ENCODE results near the gene ASTN2. TPM values are rescaled to one million over a fixed set of nuclear protein-coding genes. Genes with fewer than 3 reads are reported as not detected.

Gene ASTN2
- total RNA-seq, 1 donor from 2014 or later: 12.2 TPM

DNA sequence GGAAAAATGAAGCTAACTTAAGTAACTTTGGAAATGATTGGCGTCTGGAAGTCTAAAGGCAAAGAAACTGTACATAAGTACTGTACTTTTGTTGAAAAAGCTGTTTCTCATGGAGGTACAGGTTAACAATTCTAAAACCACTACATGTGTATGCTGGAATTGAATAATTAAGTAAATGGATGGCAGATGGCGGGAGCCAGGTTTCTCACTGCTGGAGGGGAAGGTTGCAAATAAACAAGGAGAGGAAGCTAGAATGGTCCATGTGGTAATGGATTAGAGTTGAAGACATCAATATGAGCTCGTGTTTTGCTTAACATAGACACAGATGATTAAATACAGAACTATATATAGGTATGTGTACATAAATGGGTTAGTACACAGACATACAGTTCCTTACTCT, 43.2 kb upstream of the ASTN2 start:
- no peak for DNase-seq (ENCODE audit: low read depth)

DNA sequence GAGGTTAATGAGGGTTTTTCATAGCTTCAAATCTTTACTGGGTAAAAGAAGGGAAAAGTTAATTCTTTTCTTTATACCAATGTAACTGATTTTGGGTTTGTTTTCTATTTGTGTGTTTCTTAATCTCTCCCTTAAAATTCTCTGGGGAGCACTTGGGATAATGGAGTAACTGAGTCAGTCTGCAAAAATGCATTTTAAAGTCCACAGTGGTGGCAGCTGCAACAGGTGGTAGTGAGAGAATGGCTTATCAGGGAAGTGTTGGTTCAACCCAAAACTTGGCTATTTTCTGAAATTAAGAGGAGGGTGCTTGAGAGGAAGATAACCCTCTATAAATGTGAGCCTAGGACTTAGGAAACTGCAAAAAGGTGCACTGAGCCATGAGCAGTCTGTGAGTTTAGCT, 39.9 kb upstream of the ASTN2 start:
- DNase-seq (ENCODE audit: low read depth): no peak
- Histone ChIP-seq H3K27me3 (ENCODE audit: control insufficient read depth, insufficient read depth, low read length) (no peaks in the 10 kb centered on the region), H3K36me3 (ENCODE audit: control insufficient read depth, insufficient read depth, low read length) (no peaks in the 10 kb centered on the region), H3K4me3 (ENCODE audit: low read depth, low read length) (no peak overlapping the region)
- TF ChIP-seq, protein P1, sequence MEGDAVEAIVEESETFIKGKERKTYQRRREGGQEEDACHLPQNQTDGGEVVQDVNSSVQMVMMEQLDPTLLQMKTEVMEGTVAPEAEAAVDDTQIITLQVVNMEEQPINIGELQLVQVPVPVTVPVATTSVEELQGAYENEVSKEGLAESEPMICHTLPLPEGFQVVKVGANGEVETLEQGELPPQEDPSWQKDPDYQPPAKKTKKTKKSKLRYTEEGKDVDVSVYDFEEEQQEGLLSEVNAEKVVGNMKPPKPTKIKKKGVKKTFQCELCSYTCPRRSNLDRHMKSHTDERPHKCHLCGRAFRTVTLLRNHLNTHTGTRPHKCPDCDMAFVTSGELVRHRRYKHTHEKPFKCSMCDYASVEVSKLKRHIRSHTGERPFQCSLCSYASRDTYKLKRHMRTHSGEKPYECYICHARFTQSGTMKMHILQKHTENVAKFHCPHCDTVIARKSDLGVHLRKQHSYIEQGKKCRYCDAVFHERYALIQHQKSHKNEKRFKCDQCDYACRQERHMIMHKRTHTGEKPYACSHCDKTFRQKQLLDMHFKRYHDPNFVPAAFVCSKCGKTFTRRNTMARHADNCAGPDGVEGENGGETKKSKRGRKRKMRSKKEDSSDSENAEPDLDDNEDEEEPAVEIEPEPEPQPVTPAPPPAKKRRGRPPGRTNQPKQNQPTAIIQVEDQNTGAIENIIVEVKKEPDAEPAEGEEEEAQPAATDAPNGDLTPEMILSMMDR (IDR thresholded peaks at IDR 0.05; ENCODE audit: insufficient read depth, low read length, poor library complexity, severe bottlenecking): no peak

More for the DNA sequence above, 43.2 kb upstream of the ASTN2 start:
- Histone ChIP-seq H3K27me3 (ENCODE audit: control insufficient read depth, insufficient read depth, low read length) (no peaks in the 10 kb centered on the region), H3K36me3 (ENCODE audit: control insufficient read depth, insufficient read depth, low read length) (no peaks in the 10 kb centered on the region), H3K4me3 (ENCODE audit: low read depth, low read length) (no peak overlapping the region)
- TF ChIP-seq, protein P1 (IDR thresholded peaks at IDR 0.05; ENCODE audit: insufficient read depth, low read length, poor library complexity, severe bottlenecking): no peak

DNA sequence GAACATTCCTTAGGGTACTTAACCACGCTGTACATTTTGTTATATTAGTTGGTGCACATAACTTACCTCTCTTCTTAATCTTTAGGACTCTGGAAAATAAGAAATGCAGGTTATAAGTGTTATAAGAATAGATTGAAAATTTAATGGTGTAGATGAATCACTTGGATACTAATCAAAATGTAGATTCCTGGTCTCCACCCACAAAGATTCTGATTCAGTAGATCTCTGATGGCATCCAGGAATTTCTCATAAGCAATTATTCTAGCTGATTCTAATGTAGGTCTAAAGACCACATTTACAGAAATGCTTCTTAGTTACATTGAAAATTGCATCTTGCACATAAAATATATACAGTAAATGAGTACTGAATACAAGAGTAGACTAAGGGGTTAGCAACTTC, 38.9 kb upstream of the ASTN2 start:
- TF ChIP-seq, protein P1 (IDR thresholded peaks at IDR 0.05; ENCODE audit: insufficient read depth, low read length, poor library complexity, severe bottlenecking): no peak
- Histone ChIP-seq H3K27me3 (ENCODE audit: control insufficient read depth, insufficient read depth, low read length) (no peaks in the 10 kb centered on the region), H3K4me3 (ENCODE audit: low read depth, low read length) (no peak overlapping the region), H3K36me3 (ENCODE audit: control insufficient read depth, insufficient read depth, low read length) (no peaks in the 10 kb centered on the region)
- DNase-seq (ENCODE audit: low read depth): no peak

DNA sequence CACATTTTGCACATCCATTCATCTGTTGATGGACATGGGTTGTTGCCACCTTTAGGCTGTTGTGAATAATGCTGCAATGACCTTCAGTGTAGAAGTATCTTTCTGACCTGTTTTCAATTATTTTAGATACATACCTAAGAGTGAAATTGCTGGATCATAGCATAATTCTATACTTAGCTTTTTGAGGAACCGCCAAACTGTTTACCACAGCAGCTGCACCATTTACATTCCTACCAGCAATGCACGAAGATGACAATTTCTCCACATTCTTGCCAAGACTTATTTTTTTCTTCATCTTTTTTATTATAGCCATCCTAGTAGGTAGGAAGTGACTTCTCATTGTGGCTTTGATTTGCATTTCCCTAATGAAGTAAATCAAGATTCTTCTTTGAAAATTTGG, 36.5 kb upstream of the ASTN2 start:
- Histone ChIP-seq H3K36me3 (ENCODE audit: control insufficient read depth, insufficient read depth, low read length) (no peaks in the 10 kb centered on the region), H3K27me3 (ENCODE audit: control insufficient read depth, insufficient read depth, low read length) (no peaks in the 10 kb centered on the region), H3K4me3 (ENCODE audit: low read depth, low read length) (no peak overlapping the region)
- TF ChIP-seq, protein P1 (IDR thresholded peaks at IDR 0.05; ENCODE audit: insufficient read depth, low read length, poor library complexity, severe bottlenecking): no peak
- no peak for DNase-seq (ENCODE audit: low read depth)

DNA sequence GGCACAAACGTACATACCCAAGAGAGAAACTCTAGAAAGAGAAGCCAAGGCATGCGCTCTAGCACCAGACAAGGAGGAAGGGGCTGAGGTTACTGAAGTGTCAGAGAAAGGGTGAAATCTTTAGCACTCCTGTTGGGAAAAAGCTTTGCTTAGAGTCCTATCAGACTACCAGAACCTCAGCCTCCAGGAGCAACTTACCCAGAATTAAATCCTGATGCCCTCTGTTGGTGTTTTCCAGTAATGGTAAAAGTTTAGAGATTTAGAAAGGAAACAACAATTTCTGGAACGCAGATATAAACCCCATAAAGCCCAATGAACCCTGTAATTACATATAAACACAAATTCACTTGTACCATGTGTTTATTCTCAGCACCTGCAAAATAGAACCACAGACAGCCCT, 33.2 kb upstream of the ASTN2 start:
- Histone ChIP-seq H3K27me3 (ENCODE audit: control insufficient read depth, insufficient read depth, low read length) (no peaks in the 10 kb centered on the region), H3K4me3 (ENCODE audit: low read depth, low read length) (no peak overlapping the region), H3K36me3 (ENCODE audit: control insufficient read depth, insufficient read depth, low read length) (no peaks in the 10 kb centered on the region)
- no peak for DNase-seq (ENCODE audit: low read depth)
- TF ChIP-seq, protein P1 (IDR thresholded peaks at IDR 0.05; ENCODE audit: insufficient read depth, low read length, poor library complexity, severe bottlenecking): peak; percentile 5

DNA sequence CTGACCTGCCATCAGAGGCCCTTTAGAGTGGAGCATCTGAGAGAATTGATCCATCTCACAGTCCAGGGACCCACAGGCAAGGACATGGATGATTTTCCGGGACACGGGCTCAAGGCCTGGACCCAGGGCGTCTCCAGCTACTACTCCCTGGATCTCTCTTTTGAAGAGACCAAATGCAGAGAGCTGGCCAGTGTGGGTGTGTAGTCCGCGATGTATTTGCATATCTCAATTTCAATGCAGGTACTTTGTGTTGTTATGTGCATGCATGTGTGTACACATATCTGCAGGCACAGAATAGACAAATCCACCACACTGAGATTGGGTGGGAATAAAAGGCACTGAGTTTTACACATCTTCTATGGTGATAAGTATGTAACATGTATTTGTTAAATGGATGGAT, 30.8 kb upstream of the ASTN2 start:
- no peaks in the 10 kb centered on the region for H3K36me3 ChIP-seq (ENCODE audit: control insufficient read depth, insufficient read depth, low read length)
- no peaks in the 10 kb centered on the region for H3K27me3 ChIP-seq (ENCODE audit: control insufficient read depth, insufficient read depth, low read length)
- DNase-seq (ENCODE audit: low read depth): no peak
- TF ChIP-seq, protein P1 (IDR thresholded peaks at IDR 0.05; ENCODE audit: insufficient read depth, low read length, poor library complexity, severe bottlenecking): no peak
- H3K4me3 ChIP-seq (ENCODE audit: low read depth, low read length): no peak overlapping the region
